LoVo (cell line): ENCODE data around the gene ZNF213.
"Not testable (repeated sequence)": the region's sequence is repeated elsewhere in the genome, so short reads cannot be mapped to it uniquely, and the experiment has no call there.

Source experiments
- DNase-seq: peaks from one replicate; pipeline ENCODE4 v3.0.0-alpha.2; 2016; ENCODE audit warnings: low spot score

ZNF213 gene

GRCh38 chr16:3170440-3171180 lies 35.8 kb downstream of the ZNF213 start:
- DNase-seq = no peak

DNA sequence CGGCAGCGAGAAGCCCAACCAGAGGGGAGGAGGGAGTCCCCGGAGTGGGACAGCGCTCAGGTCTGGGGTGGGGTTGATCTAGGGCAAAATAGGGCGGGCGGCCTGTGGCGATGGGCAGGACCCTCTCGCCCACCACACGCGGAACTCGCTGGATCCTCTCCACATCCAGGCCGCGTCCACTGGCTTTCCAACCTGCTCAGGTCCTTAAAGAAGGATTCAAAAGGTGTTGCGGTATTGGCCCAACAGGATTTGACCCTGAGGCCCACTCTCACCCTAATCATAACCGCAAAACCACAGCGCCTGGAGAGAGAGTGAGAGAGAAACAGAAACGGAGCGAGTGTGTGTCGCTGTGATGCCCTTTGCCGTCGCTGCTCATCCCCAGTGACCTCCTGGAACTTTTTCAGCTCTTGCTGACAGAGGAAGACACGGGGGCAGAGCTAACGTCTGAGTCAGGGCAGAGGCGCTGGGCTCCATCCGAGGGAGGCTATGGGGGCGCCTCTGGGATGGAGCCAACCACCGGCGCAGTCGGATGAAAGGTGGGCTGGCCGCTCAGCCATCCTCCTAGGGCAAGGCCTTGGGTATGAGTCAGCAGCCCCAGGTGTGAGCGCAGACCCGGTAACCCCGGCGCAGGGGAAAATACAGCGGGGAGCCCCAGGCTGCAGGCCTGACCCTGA lies 36.5 kb downstream of the ZNF213 start:
- DNase-seq = no peak

- DNase-seq = no peak
Observed at GRCh38 chr16:3171855-3172593, 37.2 kb downstream of the ZNF213 start.

DNA sequence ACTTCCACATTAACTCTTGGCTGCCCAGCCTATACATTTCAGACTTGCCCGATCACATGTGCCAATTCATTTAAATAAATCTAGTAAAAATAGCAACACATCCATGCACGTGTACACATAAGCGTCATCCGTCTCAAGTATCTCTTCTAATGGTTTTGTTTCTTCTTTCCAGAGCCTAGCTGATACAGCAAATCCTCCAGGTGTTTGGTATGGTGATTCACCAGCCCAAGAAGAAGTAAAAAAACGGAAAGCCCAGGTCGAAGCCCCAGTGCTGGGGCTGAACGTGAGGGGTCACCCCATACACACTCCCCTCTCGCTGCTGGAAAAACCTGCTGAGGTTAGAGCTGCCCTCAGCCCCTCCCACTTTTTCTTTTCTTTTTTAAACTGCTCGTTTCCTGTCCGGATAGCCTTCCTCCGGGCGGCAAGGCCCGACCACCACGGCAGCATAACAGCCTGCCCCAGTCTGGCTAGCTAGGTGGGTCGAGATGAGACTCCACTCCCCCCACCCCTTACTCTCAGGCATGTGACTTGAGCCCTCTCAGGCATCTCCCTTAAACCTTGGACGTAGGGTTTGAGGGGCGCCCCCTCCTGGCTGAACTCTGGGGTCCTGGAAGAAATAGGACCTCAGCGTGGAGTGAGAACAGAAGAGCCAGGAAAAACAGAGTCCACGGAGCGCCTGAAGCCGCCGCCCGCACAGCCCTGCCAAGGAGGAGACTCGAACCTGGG lies 39.2 kb downstream of the ZNF213 start:
- peak; percentile 29 for DNase-seq

DNA sequence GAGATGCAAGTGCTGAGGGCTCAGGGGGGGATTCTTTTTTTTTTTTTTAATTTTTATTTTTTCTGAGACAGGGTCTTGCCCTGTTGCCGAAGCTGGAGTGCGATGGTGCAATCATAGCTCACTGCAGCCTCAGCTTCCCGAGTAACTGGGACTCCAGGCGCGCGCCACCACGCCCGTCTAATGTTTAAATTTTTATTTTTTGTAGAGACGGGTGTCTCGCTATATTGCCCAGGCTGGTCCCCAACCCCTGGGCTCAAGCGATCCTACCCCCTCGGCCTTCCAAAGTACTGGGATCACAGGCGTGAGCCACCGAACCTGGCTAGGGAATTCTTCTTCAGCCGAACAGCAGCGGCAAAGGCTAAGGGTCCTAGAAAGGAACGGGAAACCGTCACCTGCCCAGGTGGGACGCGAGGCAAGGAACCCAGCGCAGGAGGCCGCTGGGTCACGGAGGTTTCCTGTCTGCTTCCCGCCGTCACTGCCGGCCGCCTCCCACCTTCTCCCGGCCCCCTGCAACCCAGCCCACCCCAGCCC lies 39.9 kb downstream of the ZNF213 start:
- DNase-seq = no peak

DNA sequence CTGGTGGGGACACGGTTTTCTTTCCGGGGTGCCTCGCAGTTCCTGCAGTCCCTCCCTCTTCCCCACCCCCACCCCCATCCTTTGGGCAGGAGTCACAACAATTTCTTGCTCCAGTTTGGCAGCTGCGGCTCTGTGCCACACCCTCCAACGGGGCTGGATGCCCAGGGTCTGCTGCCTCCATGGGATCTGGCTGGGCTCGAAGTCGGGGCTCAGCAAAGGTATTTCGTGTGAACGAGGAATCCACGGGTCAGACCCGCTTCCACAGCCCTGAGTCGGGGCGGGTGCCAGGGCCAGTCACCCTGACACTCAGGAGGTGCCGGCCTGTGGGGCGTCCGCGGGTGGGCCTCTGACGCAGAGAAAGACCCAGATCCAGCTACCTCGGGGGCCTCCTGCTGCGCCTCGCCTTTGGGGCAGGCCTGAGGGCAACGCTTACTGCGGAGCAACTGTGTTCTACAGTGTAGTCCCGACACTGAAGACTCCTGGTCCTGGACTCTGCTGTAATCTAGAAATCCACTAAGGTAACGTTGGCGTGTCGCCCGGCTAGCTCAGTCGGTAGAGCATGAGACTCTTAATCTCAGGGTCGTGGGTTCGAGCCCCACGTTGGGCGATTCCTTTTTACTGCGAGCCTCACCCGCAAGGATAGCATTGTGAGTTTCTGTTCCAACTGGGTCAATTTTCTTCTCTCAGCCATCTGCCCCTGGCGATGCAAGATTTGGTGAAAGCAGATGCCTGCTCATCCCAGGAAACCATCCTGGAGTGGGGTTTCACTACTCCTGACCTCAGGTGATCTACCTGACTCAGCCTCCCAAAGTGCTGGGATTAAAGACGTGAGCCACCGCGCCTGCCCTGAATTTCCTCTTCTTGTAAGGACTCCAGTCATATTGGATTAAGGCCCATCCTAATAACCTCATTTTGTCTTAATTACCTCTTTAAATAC lies 40.6 kb downstream of the ZNF213 start:
- DNase-seq = peak; percentile 36

DNA sequence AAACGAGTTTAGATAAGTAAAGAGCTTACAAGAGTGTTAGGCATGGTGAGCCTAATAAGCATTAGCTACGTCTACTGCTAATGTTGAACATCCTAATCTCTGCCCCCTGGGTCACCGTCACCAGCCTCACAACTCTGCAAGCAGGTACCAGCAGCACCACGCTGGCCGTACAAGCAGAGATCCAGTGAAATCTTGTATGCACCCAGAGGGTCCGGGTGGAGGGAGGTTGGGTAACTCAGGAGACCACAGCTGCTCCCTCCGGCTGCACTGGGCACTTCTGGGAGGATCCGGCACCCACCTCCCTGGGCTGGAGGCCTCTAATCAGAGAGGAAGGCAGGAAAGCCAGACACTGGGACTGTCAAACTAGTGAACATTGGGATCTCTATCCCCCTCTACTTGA lies 44.8 kb downstream of the ZNF213 start:
- DNase-seq = no peak

GRCh38 chr16:3180445-3180878 lies 45.6 kb downstream of the ZNF213 start:
- no peak for DNase-seq

- not testable (repeated sequence) for DNase-seq
Observed at GRCh38 chr16:3182293-3182607, 47.4 kb downstream of the ZNF213 start.

DNA sequence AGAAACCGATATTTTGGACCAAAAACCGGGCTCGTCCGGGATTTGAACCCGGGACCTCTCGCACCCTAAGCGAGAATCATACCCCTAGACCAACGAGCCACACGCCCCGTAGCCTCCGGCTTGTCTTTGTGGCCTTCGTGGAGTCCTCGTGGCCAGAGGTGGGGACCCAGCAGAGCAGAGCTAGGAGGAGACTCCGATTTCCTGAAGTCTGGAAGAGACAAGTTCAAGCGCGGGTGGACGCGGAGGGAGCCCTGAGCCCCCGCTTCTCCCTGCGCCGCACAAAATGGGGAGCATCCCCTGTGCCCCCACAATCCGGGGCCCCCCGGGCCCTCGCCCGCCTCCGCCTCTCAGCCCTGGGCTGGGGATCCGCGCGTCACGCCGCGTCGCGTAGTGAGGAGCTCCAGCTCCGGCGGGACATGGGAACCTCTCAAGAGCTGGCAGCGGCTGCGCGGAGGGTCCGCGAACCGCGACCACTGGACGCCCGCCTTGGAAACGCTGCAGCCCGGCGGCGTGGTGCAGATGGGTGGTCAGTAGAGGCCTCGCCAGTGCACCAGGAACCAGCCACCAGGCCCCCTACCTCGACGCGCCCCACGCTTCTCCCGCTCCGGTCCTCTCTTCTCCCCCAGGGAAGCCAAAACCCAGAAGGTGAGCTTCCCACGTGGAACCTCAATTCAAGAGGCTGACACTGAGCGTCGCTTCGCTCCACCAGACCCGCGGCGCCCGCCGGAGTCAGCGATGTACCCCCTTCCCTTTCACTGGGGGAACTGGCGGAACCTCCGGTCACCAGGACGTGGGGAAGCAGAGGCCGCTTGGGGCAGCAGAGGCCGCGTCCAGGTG lies 48.0 kb downstream of the ZNF213 start:
- no peak for DNase-seq

- DNase-seq = no peak
Observed at GRCh38 chr16:3183445-3184139, 48.8 kb downstream of the ZNF213 start.

DNA sequence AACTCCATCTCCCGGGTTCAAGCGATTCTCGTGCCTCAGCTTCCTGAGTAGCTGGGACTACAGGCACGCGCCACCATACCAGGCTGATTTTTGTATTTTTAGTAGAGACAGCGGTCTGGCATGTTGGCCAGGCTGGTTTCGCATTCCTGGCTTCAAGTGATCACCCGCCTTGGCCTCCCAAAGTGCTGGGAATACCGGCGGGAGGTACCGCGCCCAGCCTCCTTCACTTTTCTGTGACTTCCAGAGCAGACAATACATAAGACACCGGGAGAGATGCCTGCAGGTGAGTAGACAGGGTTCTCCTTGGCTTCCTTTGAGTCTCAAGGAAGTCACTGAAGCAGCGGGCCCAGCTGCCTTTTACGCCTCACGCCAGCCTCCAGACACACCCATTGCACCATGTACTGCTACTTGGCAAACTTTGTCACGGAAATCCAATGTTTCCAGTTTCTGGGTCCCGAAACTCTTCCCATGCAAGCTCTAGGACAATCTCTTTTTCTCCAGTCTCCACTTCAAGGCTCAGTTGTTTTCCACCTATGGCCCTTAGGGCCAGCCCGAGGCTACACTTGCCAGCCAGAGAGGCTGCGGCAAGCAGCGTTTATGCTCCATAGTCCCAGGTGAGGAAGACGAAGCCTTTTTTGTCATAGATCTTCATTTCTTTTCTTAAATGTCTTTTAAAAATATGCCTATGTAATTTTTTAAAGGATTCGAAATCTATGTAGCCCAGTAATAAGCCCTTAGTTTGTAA lies 52.3 kb downstream of the ZNF213 start:
- no peak for DNase-seq

DNA sequence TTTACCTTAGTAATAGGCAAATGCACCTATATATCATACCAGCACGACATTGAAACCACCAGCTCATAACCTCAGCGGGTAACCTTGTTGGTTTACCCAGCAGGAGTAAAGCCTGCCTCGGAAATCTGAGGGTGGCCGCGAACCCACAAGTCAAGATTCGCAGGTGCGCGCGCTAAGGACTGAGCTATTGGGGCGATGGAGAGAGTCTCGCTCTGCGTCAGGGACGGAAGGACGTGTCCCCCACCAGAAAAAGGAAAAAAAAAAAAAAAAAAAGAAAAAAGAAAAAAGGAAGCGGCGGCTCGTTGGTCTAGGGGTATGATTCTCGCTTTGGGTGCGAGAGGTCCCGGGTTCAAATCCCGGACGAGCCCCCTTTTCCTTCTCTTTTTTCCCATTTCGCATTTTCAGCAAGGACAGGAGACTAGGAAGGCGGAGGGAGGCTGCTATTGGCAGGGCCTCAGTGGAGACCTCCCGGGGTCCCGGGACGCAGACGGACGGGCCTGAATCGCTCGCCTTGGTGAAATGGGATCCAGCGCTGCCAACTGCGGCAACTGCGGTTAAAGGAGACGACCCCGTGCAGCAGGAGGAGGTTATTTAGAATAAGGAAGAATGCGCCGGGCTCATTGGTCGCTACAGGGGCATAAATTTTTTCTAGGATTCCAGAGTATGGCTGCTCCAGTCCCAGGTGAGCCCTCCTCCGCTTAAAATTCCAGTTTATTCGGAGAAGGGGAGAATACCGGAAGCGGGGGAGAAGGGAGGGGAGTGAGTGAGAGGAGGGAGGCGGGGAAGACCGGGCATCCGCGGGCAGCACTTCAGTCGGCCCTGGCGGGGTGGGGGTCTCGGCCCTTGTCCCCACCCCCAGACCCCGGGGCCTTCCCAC lies 53.2 kb downstream of the ZNF213 start, which contains the start of gene OR1F1:
Gene OR1F1, plus strand, starts transcription at position 407 of the 877 bp plus-strand sequence.
- DNase-seq = no peak

DNA sequence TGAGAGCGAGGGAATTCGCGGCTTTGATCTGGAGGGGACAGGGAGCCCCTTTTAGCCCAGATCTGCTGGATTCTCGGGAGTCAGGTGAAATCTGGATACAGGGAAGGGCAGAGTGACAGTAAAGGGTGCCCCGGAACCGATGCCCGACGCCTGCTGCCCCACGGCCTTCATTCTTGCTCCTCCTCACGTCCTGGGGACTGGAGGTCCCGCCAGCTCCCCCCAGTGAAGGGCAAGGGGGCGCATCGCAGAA lies 53.8 kb downstream of the ZNF213 start:
- DNase-seq = no peak

DNA sequence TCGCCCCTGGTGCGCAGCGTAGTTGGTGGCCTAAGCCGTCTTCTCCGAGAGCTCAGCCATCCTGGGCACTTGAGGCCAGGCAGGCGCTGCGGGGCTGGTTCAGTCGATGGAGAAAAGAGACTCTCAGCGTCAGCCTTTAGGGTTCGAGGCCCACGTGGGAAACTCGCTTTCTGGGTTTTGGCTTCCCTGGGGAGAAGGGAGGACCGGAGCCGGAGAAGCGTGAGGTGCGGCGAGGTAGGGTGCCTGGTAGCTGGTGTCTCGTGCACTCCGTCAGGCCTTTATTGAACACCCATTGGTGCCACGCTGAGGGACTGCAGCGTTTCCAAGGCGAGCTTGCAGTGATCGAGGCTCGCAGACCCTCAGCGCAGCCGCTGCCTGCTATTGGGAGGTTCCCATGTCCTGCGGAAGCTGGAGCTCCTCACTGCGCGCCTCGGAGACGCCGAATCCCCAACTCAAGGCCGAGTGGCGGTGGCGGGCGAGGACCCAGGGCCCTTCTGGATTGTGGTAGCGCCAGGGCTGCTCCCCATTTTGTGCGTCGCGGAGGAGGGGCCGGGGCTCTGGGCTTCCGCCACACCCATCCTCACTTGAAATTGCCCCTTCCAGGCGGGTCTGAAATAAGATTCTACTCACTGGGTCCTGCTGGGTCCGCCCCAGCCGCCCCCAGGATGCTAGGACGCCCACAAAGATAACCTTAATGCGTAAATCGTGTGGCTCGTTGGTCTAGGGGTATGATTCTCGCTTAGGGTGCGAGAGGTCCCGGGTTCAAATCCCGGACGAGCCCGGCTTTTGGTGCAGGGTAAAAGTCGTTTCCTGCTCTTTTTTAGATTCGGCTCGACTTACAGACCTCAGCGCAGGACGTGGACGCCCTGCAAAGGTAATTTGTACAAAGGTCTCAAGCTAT lies 54.3 kb downstream of the ZNF213 start:
- no peak for DNase-seq

- no peak for DNase-seq
Observed at GRCh38 chr16:3189869-3190268, 55.0 kb downstream of the ZNF213 start.

DNA sequence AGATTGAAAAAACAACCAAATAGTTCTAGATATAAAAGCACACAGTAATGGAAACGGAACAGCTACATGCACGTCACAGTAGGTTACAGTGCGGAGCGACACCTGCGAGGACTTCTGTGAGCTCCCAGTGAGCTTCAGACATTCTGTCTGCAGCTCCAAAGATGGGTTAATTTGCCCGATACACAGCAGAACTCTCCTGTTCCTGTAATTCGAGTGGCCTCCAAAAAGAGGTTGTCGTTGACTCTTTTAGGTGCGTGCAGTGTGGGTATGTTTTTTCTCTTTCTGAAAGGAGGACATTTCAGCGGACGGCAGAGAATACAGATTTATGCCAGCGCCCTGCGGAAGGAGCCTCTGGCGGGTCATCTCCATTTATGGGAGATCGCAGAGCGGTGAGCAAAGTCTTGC lies 56.1 kb downstream of the ZNF213 start:
- no peak for DNase-seq
